ENCODE data around the gene DNAJC21.
"Not testable (repeated sequence)": the region's sequence is repeated elsewhere in the genome, so short reads cannot be mapped to it uniquely, and the experiment has no call there.

DNAJC21 gene

GRCh38 chr5:34916518-34916917 lies 12.8 kb upstream of the DNAJC21 start:
- in situ Hi-C loops (cut with HindIII; ENCODE audit: low sequenced_read_pairs) = no loop called here
- DNase-seq (ENCODE audit: low read depth, low spot score) = no peak
- peak overlapping the region; percentile 97 for H3K4me3 ChIP-seq (ENCODE audit: low read depth, low read length)
- TF ChIP-seq, protein P1, sequence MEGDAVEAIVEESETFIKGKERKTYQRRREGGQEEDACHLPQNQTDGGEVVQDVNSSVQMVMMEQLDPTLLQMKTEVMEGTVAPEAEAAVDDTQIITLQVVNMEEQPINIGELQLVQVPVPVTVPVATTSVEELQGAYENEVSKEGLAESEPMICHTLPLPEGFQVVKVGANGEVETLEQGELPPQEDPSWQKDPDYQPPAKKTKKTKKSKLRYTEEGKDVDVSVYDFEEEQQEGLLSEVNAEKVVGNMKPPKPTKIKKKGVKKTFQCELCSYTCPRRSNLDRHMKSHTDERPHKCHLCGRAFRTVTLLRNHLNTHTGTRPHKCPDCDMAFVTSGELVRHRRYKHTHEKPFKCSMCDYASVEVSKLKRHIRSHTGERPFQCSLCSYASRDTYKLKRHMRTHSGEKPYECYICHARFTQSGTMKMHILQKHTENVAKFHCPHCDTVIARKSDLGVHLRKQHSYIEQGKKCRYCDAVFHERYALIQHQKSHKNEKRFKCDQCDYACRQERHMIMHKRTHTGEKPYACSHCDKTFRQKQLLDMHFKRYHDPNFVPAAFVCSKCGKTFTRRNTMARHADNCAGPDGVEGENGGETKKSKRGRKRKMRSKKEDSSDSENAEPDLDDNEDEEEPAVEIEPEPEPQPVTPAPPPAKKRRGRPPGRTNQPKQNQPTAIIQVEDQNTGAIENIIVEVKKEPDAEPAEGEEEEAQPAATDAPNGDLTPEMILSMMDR (IDR thresholded peaks at IDR 0.05; ENCODE audit: low read depth, low read length) = no peak

DNA sequence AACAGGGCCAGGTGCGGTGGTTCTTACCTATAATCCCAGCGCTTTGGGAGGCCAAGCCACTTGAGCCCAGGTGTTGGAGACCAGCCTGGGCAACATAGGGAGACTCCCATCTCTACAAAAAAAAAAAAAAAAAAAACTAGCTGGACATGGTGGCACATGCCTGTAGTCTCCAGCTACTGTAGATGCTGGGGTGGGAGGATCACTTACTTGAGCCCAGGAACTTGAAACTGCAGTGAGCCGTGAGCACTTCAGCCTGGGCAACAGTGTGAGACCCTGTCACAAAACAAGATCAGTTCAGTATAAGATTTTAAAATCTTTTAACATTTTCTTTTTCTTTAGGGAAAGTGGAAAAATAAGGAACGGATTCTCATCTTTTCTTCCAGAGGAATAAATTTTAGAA lies 11.3 kb upstream of the DNAJC21 start:
- no peak overlapping the region for H3K4me3 ChIP-seq (ENCODE audit: low read depth, low read length)
- TF ChIP-seq, protein P1 (IDR thresholded peaks at IDR 0.05; ENCODE audit: low read depth, low read length) = no peak
- no peak for DNase-seq (ENCODE audit: low read depth, low spot score)
- in situ Hi-C loops (cut with HindIII; ENCODE audit: low sequenced_read_pairs) = no loop called here

- TF ChIP-seq, protein P1 (IDR thresholded peaks at IDR 0.05; ENCODE audit: low read depth, low read length) = no peak
- DNase-seq (ENCODE audit: low read depth, low spot score) = no peak
- in situ Hi-C loops (cut with HindIII; ENCODE audit: low sequenced_read_pairs) = no loop called here
- H3K4me3 ChIP-seq (ENCODE audit: low read depth, low read length) = no peak overlapping the region
These were observed 10.3 kb upstream of the DNAJC21 start for GRCh38 chr5:34919077-34919476.

- DNase-seq (ENCODE audit: low read depth, low spot score); in situ Hi-C loops (cut with HindIII; ENCODE audit: low sequenced_read_pairs); H3K4me3 ChIP-seq (ENCODE audit: low read depth, low read length): not testable (repeated sequence)
These were observed 6.1 kb upstream of the DNAJC21 start for GRCh38 chr5:34923256-34923655.

GRCh38 chr5:34923694-34924461 lies 5.5 kb upstream of the DNAJC21 start:
- in situ Hi-C loops (cut with HindIII; ENCODE audit: low sequenced_read_pairs) = no loop called here
- peak; percentile 94 for DNase-seq (ENCODE audit: low read depth, low spot score)
- H3K4me3 ChIP-seq (ENCODE audit: low read depth, low read length) = no peak overlapping the region
- TF ChIP-seq, protein P1 (IDR thresholded peaks at IDR 0.05; ENCODE audit: low read depth, low read length) = no peak

DNA sequence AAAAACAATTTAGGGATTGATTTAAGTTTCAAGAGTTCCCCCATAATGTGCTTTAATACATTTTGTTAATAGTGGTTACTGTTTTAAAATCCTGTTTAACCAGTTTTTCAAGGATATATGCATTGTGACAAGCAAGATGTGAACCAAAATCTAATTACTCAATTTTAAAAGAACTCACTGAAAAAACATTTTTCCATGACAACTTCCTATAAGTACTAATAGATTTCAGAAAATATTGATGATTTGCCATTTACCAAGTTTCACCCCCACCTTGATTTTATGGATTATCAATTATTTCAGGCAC lies 4.9 kb upstream of the DNAJC21 start:
- TF ChIP-seq, protein P1 (IDR thresholded peaks at IDR 0.05; ENCODE audit: low read depth, low read length) = no peak
- H3K4me3 ChIP-seq (ENCODE audit: low read depth, low read length) = no peak overlapping the region
- in situ Hi-C loops (cut with HindIII; ENCODE audit: low sequenced_read_pairs) = no loop called here
- no peak for DNase-seq (ENCODE audit: low read depth, low spot score)

DNA sequence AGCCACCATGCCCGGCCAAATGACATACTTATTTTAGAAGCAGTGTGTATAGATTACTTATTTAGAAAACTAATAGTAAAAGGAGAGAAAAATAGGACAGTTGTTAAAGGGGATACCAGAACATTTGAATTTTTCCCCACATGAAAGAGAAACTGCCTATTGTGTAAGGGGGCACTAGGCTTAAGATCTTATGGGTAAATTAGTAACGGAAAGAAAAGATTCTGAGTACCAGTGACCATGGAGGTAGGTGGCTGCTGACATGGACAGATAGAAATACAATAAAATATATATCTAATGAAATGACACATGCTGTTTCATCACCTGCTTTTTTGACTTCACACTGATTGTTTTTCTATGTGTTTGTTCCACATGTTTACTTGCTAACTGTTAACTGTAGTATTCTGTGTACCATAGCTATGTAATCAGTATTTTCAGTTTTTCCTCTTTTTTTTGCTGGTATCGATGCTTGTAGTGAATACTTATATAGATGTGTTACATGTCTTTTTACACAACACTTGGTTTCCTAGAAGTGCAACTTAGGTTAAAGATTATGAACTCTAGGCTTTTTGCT lies 3.0 kb upstream of the DNAJC21 start:
- H3K4me3 ChIP-seq (ENCODE audit: low read depth, low read length) = no peak overlapping the region
- in situ Hi-C loops (cut with HindIII; ENCODE audit: low sequenced_read_pairs) = no loop called here
- DNase-seq (ENCODE audit: low read depth, low spot score) = no peak
- TF ChIP-seq, protein P1 (IDR thresholded peaks at IDR 0.05; ENCODE audit: low read depth, low read length) = no peak

Data from astrocyte of the spinal cord (primary cell).